Gastrocnemius medialis (tissue), 4 donors: Measurements from ENCODE around the gene PPM1L.

Experiments used
- CTCF ChIP-seq, 5 experiments: fragments of 450-650 bp in 3 of 5; fragments of 200-600 bp in 2 of 5; sonication (generic) in 2 of 5; IDR thresholded peaks in 4 of 5; conservative IDR thresholded peaks in 1 of 5; 1 replicate in 4 of 5; 2 replicates in 1 of 5; pipeline ENCODE4 v1.5.1; 2016 to 2019; ENCODE audit warnings: antibody characterized with exemption in 5 of 5, mild to moderate bottlenecking in 3 of 5, moderate library complexity in 3 of 5
- POLR2A ChIP-seq, 2 donors: fragments of 450-650 bp; IDR thresholded peaks; one replicate each; pipeline ENCODE4 v1.6.1; 2017; ENCODE audit warnings: antibody characterized with exemption in 2 of 2, mild to moderate bottlenecking in 2 of 2, moderate library complexity in 2 of 2

GRCh38 chr3:160919942-160920341, 163.9 kb downstream of the PPM1L start:
- no peak for TF ChIP-seq CTCF (IDR thresholded peaks at IDR 0.05 in 4 of 5, conservative IDR thresholded peaks at IDR 0.05 in 1 of 5)
- no peak for TF ChIP-seq POLR2A (IDR thresholded peaks at IDR 0.05)
